ENCODE measurements around the gene HMCES. TPM values are rescaled to one million over a fixed set of nuclear protein-coding genes. Genes with fewer than 3 reads are reported as not detected.
"Not testable (repeated sequence)": the region's sequence is repeated elsewhere in the genome, so short reads cannot be mapped to it uniquely, and the experiment has no call there.

The HMCES gene
- total and polyA plus RNA-seq, 7 donors = 15.2 to 41.2 (median 21.6) TPM

GRCh38 chr3:129259612-129260477, 18.8 kb upstream of the HMCES start:
- no peak for TF ChIP-seq EP300 (IDR thresholded peaks at IDR 0.05)
- TF ChIP-seq POLR2AphosphoS5 (IDR thresholded peaks at IDR 0.05) = no peak
- no peak for TF ChIP-seq CTCF (IDR thresholded peaks at IDR 0.05)
- TF ChIP-seq POLR2A (IDR thresholded peaks at IDR 0.05) = no peak
- Histone ChIP-seq H3K27ac (no peak overlapping the region), H3K4me3 (no peak overlapping the region), H3K9me3 (no peaks in the 10 kb centered on the region), H3K4me1 (no peaks in the 10 kb centered on the region), H3K36me3 (peaks cover 55 to 100% (median 88%) of the 10 kb centered on the region in 4 donors), H3K27me3 (no peaks in the 10 kb centered on the region)
- DNase-seq = peak; percentile 37
- intact Hi-C loops (cut with DNase I) = no loop called here
- WGBS, 2 donors = 64 to 84% methylated on average over 7 of the region's 7 CpGs

- DNase-seq = peak; percentile 35
- WGBS, 2 donors = 97 to 98% methylated on average over 11 of the region's 11 CpGs
- H3K4me1 ChIP-seq = no peaks in the 10 kb centered on the region
- intact Hi-C loops (cut with DNase I) = no loop called here
- H3K27ac ChIP-seq = no peak overlapping the region
- no peak overlapping the region for H3K4me3 ChIP-seq
- no peaks in the 10 kb centered on the region for H3K27me3 ChIP-seq
- no peak for TF ChIP-seq EP300 (IDR thresholded peaks at IDR 0.05)
- H3K9me3 ChIP-seq = no peaks in the 10 kb centered on the region
- H3K36me3 ChIP-seq = peaks cover 55 to 100% (median 90%) of the 10 kb centered on the region in 4 donors
These were observed 18.1 kb upstream of the HMCES start for GRCh38 chr3:129260606-129261005.

GRCh38 chr3:129261894-129262293, 16.8 kb upstream of the HMCES start:
- Histone ChIP-seq H3K4me3 (no peak overlapping the region), H3K4me1 (no peaks in the 10 kb centered on the region), H3K27ac (no peak overlapping the region), H3K27me3 (no peaks in the 10 kb centered on the region), H3K9me3 (no peaks in the 10 kb centered on the region), H3K36me3 (peaks cover 42 to 100% (median 90%) of the 10 kb centered on the region in 4 donors)
- 94 to 96% methylated on average over 3 of the region's 3 CpGs for WGBS, 2 donors
- intact Hi-C loops (cut with DNase I) = no loop called here
- TF ChIP-seq EP300 (IDR thresholded peaks at IDR 0.05) (no peak), POLR2A (IDR thresholded peaks at IDR 0.05) (no peak), CTCF (IDR thresholded peaks at IDR 0.05) (no peak), POLR2AphosphoS5 (IDR thresholded peaks at IDR 0.05) (no peak)
- peak; percentile 17 for DNase-seq

GRCh38 chr3:129263161-129263910, 15.3 kb upstream of the HMCES start:
- Histone ChIP-seq H3K36me3 (peaks cover 33 to 100% (median 90%) of the 10 kb centered on the region in 4 donors), H3K9me3 (no peaks in the 10 kb centered on the region), H3K4me3 (no peak overlapping the region), H3K27ac (no peak overlapping the region), H3K27me3 (no peaks in the 10 kb centered on the region), H3K4me1 (no peaks in the 10 kb centered on the region)
- DNase-seq = peak; percentile 15
- whole genome bisulfite sequencing, 2 donors = 86 to 94% methylated on average over 6 of the region's 6 CpGs
- intact Hi-C loops (cut with DNase I) = no loop called here
- TF ChIP-seq CTCF (IDR thresholded peaks at IDR 0.05) = no peak
- TF ChIP-seq POLR2A (IDR thresholded peaks at IDR 0.05) = no peak
- TF ChIP-seq POLR2AphosphoS5 (IDR thresholded peaks at IDR 0.05) = no peak
- no peak for TF ChIP-seq EP300 (IDR thresholded peaks at IDR 0.05)

GRCh38 chr3:129264994-129265393, 13.7 kb upstream of the HMCES start:
- H3K4me1 ChIP-seq; H3K9me3 ChIP-seq; H3K27ac ChIP-seq; intact Hi-C loops (cut with DNase I); H3K4me3 ChIP-seq; H3K27me3 ChIP-seq: not testable (repeated sequence)
- DNase-seq = peak; percentile 18
- H3K36me3 ChIP-seq = peaks cover 41 to 100% (median 90%) of the 10 kb centered on the region in 4 donors
- 93 to 94% methylated on average over 6 of the region's 6 CpGs for WGBS, 2 donors
